ENCODE data around the gene BLACAT1. TPM values are rescaled to one million over a fixed set of nuclear protein-coding genes. Genes with fewer than 3 reads are reported as not detected.

Gene BLACAT1
- total RNA-seq, 1 experiment from 2014 or later = 0.31 TPM

DNA sequence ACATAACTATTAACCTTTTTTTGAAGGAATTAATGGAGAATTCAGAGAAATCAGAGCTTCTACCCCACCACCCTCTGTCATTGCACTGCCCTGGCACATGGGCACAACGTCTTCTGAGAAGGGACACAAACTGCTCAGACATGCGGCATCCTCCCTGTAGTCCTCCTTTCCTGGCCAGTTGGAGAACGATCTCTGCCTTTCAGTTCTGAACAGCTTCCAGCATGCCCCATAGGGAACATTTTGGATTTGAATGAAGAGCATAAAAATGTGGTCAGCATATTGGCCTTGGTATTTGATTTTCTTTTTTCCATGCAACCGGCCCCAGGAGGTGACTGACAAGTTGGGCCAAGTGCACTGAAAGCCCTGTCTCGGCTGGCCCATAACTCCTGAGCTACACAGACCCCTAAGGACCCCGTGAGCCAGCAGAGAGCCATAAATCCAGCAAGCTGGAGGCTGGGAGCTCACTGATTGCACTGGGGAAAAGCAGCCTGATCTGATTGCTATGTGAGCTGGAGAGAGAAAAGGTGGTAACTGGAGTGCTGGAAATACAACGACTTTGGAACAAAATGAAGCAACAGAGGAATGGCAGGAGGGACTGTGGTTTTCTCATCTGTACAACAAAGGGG, 10.9 kb upstream of the BLACAT1 start:
- CTCF ChIA-PET = interaction anchor here (1.4 kb wide), 1 partner anchor 28 kb away, joined by 3 read pairs; no protein-coding TSS in a partner anchor
- DNase-seq (ENCODE audit: low read depth, low spot score) = no peak
- POLR2A ChIA-PET = no interaction called here
- in situ Hi-C loops (cut with HindIII; ENCODE audit: low pct_unique_long_range_greater_than_20kb, low sequenced_read_pairs) = no loop called here
- no peak for ATAC-seq
- no peaks in the 10 kb centered on the region for H3K4me1 ChIP-seq (ENCODE audit: control insufficient read depth, insufficient read depth, low read length)
- H3K36me3 ChIP-seq (ENCODE audit: control insufficient read depth, insufficient read depth, low read length) = no peaks in the 10 kb centered on the region
- no TSS peak for BruUV-seq (replicated peaks)
- intact Hi-C loops (cut with micrococcal nuclease; ENCODE audit: unreplicated experiment) = no loop called here
- H3K27me3 ChIP-seq (ENCODE audit: control insufficient read depth, insufficient read depth, low read length) = peaks cover 7% of the 10 kb centered on the region
- H3K27ac ChIP-seq (ENCODE audit: low read length) = no peak overlapping the region
- no peak overlapping the region for H3K4me3 ChIP-seq (ENCODE audit: low read depth in 2 of 2, low read length in 2 of 2)
- no peak for TF ChIP-seq TCF7L2 (IDR thresholded peaks at IDR 0.05; ENCODE audit: low read depth, low read length)
- TF ChIP-seq, protein P1, sequence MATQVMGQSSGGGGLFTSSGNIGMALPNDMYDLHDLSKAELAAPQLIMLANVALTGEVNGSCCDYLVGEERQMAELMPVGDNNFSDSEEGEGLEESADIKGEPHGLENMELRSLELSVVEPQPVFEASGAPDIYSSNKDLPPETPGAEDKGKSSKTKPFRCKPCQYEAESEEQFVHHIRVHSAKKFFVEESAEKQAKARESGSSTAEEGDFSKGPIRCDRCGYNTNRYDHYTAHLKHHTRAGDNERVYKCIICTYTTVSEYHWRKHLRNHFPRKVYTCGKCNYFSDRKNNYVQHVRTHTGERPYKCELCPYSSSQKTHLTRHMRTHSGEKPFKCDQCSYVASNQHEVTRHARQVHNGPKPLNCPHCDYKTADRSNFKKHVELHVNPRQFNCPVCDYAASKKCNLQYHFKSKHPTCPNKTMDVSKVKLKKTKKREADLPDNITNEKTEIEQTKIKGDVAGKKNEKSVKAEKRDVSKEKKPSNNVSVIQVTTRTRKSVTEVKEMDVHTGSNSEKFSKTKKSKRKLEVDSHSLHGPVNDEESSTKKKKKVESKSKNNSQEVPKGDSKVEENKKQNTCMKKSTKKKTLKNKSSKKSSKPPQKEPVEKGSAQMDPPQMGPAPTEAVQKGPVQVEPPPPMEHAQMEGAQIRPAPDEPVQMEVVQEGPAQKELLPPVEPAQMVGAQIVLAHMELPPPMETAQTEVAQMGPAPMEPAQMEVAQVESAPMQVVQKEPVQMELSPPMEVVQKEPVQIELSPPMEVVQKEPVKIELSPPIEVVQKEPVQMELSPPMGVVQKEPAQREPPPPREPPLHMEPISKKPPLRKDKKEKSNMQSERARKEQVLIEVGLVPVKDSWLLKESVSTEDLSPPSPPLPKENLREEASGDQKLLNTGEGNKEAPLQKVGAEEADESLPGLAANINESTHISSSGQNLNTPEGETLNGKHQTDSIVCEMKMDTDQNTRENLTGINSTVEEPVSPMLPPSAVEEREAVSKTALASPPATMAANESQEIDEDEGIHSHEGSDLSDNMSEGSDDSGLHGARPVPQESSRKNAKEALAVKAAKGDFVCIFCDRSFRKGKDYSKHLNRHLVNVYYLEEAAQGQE (IDR thresholded peaks at IDR 0.05; ENCODE audit: insufficient read depth in 1 of 2, low read depth in 2 of 2, low read length in 1 of 2) = no peak
- TF ChIP-seq POLR2AphosphoS5 (IDR thresholded peaks at IDR 0.05; ENCODE audit: low read depth, low read length) = no peak
- no peak for TF ChIP-seq SIN3A (IDR thresholded peaks at IDR 0.05; ENCODE audit: borderline replicate concordance, insufficient read depth, low read depth, low read length)
- TF ChIP-seq, protein P2, sequence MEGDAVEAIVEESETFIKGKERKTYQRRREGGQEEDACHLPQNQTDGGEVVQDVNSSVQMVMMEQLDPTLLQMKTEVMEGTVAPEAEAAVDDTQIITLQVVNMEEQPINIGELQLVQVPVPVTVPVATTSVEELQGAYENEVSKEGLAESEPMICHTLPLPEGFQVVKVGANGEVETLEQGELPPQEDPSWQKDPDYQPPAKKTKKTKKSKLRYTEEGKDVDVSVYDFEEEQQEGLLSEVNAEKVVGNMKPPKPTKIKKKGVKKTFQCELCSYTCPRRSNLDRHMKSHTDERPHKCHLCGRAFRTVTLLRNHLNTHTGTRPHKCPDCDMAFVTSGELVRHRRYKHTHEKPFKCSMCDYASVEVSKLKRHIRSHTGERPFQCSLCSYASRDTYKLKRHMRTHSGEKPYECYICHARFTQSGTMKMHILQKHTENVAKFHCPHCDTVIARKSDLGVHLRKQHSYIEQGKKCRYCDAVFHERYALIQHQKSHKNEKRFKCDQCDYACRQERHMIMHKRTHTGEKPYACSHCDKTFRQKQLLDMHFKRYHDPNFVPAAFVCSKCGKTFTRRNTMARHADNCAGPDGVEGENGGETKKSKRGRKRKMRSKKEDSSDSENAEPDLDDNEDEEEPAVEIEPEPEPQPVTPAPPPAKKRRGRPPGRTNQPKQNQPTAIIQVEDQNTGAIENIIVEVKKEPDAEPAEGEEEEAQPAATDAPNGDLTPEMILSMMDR (IDR thresholded peaks at IDR 0.05) = no peak
- H3K9me3 ChIP-seq (ENCODE audit: control insufficient read depth, insufficient read depth, low read depth, low read length) = no peaks in the 10 kb centered on the region

DNA sequence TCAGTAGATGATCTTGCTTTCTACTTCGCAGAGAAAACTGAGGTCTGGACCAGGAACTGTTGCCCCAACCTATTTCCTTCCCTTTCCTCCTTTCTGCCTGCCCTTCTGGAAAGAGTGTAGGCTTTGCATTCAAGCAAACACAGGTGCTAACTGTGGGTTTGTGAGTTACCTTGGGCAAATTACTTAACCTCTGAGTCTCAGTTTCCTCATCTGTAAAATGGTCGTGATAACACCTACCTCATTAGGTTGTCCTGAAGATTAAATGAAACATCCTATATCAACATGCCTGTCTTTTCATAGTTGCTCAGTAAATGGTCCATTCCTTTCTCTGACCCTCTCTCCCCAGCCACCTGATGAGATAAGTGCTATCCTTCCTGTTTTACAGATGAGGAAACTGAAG, 9.5 kb upstream of the BLACAT1 start:
- BruUV-seq (replicated peaks) = no TSS peak
- TF ChIP-seq SIN3A (IDR thresholded peaks at IDR 0.05; ENCODE audit: borderline replicate concordance, insufficient read depth, low read depth, low read length) = no peak
- no peak for TF ChIP-seq TCF7L2 (IDR thresholded peaks at IDR 0.05; ENCODE audit: low read depth, low read length)
- TF ChIP-seq, protein P1 (IDR thresholded peaks at IDR 0.05; ENCODE audit: insufficient read depth in 1 of 2, low read depth in 2 of 2, low read length in 1 of 2) = no peak
- no peak for TF ChIP-seq POLR2AphosphoS5 (IDR thresholded peaks at IDR 0.05; ENCODE audit: low read depth, low read length)
- TF ChIP-seq, protein P2 (IDR thresholded peaks at IDR 0.05) = no peak
- H3K36me3 ChIP-seq (ENCODE audit: control insufficient read depth, insufficient read depth, low read length) = no peaks in the 10 kb centered on the region
- POLR2A ChIA-PET = no interaction called here
- peaks cover 7% of the 10 kb centered on the region for H3K27me3 ChIP-seq (ENCODE audit: control insufficient read depth, insufficient read depth, low read length)
- ATAC-seq (no peak), DNase-seq (ENCODE audit: low read depth, low spot score) (no peak)
- H3K27ac ChIP-seq (ENCODE audit: low read length) = no peak overlapping the region
- CTCF ChIA-PET = interaction anchor here (1.4 kb wide), 1 partner anchor 27 kb away, joined by 3 read pairs; no protein-coding TSS in a partner anchor
- intact Hi-C loops (cut with micrococcal nuclease; ENCODE audit: unreplicated experiment) (no loop called here), in situ Hi-C loops (cut with HindIII; ENCODE audit: low pct_unique_long_range_greater_than_20kb, low sequenced_read_pairs) (no loop called here)
- no peak overlapping the region for H3K4me3 ChIP-seq (ENCODE audit: low read depth in 2 of 2, low read length in 2 of 2)
- no peaks in the 10 kb centered on the region for H3K4me1 ChIP-seq (ENCODE audit: control insufficient read depth, insufficient read depth, low read length)
- no peaks in the 10 kb centered on the region for H3K9me3 ChIP-seq (ENCODE audit: control insufficient read depth, insufficient read depth, low read depth, low read length)

Data from Panc1 (cell line).